HL-60/S4 treated with phorbol 12-myristate 13-acetate at 8.2 ng/mL for 4 days and 3 days (cell line): ENCODE measurements around the gene DNASE2B.

ENCODE experiments used
- in situ Hi-C: fragments of 300-500 bp; cut with MboI; formaldehyde crosslinking; loops from 2 replicates; pipeline ENCODE4 v1.15.0; 2022; ENCODE audit warnings: low sequenced_read_pairs

DNASE2B gene, protein sequence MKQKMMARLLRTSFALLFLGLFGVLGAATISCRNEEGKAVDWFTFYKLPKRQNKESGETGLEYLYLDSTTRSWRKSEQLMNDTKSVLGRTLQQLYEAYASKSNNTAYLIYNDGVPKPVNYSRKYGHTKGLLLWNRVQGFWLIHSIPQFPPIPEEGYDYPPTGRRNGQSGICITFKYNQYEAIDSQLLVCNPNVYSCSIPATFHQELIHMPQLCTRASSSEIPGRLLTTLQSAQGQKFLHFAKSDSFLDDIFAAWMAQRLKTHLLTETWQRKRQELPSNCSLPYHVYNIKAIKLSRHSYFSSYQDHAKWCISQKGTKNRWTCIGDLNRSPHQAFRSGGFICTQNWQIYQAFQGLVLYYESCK

DNA sequence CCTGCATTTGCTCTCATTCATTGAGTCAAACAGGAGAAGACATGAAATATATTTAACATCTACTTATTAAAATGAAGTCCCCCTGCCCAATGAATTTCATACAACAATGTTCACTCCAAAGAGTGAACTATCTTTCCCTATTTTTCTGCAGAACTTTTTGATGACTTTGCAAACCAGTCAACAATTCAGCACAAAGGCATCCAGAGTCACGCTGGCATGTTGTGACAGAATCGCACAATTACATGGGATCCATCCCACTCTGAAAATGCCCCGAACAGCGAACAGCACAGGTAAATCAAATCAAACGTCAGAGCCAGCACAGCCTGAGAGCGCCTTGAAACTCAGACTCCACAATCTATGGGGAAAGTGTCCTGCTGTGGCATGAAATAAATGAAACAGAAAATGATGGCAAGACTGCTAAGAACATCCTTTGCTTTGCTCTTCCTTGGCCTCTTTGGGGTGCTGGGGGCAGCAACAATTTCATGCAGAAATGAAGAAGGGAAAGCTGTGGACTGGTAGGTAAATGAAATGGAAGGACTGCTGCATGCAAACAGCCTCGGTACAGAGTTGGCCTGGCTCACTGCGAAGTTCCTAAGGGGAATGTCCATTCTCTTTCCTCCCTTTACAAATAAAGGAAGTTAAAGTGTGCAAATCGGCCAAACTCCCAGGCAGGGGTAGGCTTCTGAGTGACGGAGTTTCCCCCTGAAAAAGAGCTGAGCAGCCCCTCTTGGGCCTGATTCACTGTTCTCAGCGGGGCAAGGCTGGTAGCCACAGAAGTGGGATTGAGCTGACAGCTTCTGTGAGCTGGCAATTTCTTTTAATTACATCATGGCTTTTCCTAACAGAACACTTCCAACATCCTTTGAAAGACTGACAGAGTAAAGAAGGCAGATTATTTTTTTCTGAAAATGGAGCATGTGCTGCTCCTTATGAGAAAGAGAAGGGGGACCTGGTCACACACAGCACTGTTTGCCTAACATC is at the start of gene DNASE2B:
TSS of gene DNASE2B (plus strand) at position 310 of the 981 bp plus-strand sequence. CDS start at position 391, 81 bp downstream.
- in situ Hi-C loops, result no loop called here

DNA sequence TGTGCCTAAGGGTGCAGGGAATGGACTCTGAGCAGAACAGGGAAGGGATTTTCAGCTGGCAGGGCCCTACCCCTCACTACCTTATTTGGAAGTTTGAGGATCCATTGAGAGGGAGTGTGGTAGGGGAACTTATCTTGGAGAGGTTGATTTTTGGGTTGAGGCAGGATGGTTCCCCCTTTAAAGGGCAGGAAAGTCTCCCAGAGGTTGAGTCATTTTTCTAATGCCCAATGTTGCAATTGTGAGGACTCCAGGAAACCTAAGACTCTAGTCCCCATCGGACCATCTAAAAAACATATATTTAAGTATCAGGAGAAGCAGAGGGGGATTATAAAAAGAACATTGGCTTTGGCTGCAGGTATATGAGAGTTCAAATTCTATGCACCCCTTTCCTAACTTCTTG is 49.5 kb upstream of the DNASE2B start:
- in situ Hi-C loops, result no loop called here

DNA sequence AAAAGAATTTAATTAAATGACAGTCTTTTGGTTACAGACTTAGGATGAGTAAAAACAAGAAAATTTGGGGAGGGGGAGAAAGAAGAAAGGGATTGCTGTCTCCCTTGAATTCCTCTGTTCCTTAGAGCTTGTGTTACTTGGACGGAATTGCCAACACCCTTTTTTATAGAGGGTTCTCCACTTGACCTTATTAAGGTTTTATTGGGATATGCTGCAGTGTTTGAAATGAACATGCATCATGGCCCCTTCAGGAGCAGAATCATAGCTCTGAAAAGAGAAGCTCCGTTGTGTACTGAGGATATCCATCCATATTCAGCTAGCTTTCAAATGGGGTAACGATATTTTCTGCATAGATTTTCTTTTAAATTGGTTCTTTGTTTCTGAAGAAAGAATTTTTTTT is 48.2 kb upstream of the DNASE2B start:
- in situ Hi-C loops, result no loop called here

DNA sequence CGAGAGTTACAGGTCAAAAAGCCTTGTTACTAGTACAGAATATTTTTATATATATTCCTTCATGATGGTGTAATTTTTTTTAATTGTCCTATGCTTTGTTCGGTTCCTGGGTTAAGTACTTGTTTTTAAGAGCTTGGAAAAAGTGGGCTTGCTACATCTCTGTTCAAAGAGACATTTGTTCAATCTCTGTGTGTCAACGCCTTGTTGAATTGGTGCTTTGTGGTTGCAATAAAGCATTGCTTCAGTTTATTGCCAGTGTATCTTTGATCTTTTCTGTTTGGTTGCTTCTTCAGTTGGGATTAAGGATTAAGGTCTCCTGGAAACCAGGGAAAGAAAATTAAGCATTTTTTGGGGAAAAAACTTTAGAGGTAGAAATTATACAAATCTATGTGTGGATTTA is 47.7 kb upstream of the DNASE2B start:
- in situ Hi-C loops, result no loop called here

GRCh38 chr1:84352298-84353106 is 45.8 kb upstream of the DNASE2B start:
- in situ Hi-C loops, result no loop called here

DNA sequence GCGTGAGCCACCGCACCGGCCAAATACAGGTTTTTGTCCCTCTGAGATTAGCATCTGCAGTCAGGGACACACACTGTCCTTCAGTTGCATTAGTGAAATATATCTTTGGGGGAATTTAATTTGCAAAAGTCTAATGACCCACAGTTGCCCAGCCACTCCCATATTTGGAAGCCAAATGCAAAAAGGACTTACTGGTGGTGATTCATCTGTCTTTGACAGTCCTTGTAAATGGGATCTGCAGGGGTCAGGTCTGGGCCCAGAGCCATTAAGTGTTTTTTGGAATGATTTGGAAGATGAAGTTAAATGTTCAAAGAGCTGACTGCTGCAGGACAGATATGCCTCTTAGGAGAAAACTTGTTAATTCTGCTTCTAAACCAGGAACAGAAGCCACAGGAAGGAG is 44.6 kb upstream of the DNASE2B start:
- in situ Hi-C loops, result no loop called here

DNA sequence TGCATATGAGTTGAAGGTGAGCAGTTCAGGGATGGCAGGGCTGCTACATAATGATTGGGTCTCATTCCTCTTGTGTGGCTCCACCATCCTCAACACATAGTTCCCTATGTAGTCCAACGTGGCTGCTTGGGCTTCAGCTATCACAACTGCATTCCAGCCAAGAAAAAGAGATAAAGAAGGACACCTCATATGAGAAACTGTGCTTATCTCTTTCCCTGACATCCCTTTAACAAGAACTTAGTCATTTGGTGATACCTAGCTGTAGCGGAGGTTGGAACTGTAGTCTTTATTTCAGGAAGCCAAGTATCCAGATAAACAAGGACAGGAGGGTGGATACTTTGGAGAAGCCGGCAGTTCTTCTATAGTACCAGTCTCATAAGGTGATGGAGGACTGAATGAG is 42.7 kb upstream of the DNASE2B start:
- in situ Hi-C loops, result no loop called here

- in situ Hi-C loops, result no loop called here
Measured at GRCh38 chr1:84356881-84357280, 41.4 kb upstream of the DNASE2B start.

DNA sequence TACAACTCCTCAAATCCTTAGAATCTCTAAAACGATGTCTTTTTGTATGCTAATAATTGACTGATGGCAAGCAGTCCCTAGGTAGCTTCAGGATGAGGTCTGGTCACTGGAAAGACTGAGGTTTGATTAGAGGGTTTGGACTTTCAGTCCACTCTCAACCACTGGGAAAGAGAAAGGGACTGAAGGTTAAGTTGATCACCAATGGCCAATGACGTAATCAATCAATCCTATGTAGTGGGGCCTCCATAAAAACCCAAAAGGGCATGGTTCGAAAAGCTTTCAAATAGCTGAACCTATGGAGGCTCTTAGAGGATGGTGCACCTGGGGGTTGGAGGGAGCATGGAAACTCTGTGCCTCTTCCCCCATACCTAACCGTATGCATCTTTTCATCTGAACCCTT is 39.6 kb upstream of the DNASE2B start:
- in situ Hi-C loops, result no loop called here

GRCh38 chr1:84360316-84360715 is 38.0 kb upstream of the DNASE2B start:
- in situ Hi-C loops, result no loop called here

DNA sequence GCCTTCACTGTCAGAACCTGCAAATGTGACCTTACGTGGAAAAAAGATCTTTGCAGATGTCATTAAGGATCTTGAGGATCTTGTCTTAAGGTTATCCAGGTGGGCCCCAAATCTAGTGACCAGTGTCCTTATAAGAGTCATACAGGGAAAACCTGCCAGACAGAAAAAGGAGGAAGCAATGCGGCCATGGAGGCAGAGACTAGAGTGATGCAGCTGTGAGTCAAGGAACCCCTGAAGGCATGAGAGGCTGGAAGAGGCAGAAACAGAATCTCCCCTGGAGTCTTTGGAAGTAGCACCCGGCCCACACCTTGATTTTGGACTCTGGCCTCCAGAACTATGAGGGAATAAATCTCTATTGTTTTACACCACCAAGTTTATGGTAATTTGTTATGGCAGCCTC is 36.5 kb upstream of the DNASE2B start:
- in situ Hi-C loops, result no loop called here

DNA sequence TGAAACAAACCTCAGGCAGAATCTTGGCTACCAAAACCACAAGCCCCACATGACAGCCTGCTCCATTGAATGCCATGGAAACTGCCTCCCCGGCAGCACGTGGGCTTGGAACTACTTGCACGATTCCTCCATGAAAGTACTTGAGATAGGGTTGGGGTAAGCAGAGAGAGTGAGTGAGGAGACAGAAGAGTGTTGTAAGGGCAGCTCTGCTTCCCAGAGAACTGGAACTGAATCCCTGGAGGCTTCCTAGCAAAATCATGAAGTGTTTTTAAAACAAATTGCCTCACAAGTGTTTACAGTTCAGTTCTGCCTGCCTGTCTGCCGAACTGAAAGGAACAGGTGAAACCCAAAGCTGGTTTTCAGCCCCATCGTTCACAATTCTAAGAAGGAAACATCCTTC is 35.3 kb upstream of the DNASE2B start:
- in situ Hi-C loops, result no loop called here

GRCh38 chr1:84363622-84364021 is 34.7 kb upstream of the DNASE2B start:
- in situ Hi-C loops, result no loop called here

DNA sequence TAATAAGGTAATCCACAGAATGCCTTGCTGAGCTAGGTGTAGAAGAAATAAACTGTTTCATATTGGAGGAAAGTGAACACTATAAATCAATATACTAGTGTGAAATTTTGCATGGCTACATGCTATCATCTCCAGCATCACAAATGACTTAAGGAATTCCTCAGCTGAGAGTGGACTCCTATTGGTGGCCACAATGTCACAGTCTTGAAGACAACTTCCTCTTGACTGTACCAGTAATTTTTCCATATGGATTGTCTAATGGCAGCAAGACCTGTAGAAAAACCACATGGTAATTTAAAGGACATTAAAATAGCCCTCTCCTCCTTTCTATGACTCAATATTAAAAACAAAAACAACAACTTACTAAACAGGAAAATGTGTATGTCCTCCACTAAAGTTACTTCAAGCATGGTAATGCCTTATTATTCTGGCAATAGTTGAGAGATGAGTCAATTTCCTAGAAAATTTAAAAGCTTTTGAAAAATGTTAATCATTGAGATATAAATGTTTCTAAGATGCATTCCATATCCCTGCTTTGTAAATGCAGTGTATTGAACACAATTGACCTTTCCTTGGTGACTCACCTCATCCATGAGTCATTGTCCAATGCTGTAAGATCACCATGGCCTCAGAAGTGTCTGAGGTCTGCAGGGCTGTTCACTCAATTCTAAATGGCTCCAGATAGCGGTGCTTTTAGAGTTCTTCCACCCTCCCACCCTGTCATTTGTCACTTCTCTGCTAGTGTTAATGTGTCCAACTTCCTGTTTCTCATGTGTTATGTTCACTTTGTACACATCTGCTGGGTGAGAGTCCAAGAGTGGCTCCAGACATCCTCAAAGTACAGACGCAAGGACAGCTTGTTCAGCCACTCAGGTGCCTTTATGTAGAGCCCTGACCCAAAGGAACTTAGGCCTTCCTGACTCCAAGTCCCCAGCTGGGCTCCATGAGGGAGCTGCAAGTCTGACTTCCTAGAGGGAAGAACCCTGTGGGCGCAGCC is 32.8 kb upstream of the DNASE2B start:
- in situ Hi-C loops, result no loop called here

GRCh38 chr1:84366786-84367185 is 31.5 kb upstream of the DNASE2B start:
- in situ Hi-C loops, result no loop called here

- in situ Hi-C loops, result no loop called here
Measured at GRCh38 chr1:84367219-84367618, 31.1 kb upstream of the DNASE2B start.

GRCh38 chr1:84368441-84368840 is 29.8 kb upstream of the DNASE2B start:
- in situ Hi-C loops, result no loop called here

DNA sequence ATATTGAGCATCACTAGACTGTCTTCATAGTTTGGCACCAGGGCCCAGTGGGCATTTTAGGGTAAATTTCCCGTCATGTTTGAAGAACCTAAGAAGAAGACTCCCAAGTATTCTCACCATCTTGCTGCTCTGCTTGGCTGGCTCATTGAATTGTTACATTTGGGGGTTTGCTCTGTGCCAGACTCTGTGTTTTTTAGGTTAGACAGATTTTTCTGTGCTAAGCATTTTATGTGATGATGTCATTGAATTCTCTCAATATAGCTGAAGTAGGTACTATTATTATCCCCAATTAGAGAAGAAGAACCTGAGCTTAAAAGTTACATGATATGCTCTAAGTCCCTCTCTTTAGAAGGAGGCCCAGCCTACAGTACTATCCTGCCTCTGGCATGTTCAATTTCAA is 28.0 kb upstream of the DNASE2B start:
- in situ Hi-C loops, result no loop called here

GRCh38 chr1:84370831-84371394 is 27.4 kb upstream of the DNASE2B start:
- in situ Hi-C loops, result no loop called here
